Activated CD4-positive, CD25-positive, alpha-beta regulatory T cell treated with anti-CD3 and anti-CD28 coated beads, Interleukin-2, amount 50 U/mL, for 16 hours (primary cell): ENCODE results near the gene RASSF5.
A peak's percentile ranks its signal among the peaks of the same experiment; 100 is the strongest.

Experiments
- DNase-seq: peaks from one replicate; pipeline ENCODE4 v3.0.0-alpha.2; 2020; ENCODE audit warnings: low read depth, low spot score

The RASSF5 gene

DNA sequence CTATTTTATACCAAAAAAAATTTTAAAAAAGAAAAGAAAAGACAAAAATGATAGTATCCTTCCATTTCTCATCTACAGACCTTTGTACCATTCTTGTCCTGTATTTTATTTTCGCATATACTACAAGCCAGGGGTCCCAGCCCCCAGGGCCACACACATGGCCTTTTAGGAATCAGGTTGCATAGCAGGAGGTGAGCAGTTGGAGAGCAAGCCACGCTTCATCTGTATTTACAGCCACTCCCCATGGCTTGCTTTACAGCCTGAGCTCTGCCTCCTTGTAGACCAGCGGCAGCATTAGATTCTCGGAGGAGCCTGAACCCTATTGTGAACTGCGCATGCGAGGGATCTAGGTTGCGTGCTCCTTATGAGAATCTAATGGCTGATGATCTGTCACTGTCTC is 39.8 kb downstream of the RASSF5 start:
- DNase-seq: no peak

DNA sequence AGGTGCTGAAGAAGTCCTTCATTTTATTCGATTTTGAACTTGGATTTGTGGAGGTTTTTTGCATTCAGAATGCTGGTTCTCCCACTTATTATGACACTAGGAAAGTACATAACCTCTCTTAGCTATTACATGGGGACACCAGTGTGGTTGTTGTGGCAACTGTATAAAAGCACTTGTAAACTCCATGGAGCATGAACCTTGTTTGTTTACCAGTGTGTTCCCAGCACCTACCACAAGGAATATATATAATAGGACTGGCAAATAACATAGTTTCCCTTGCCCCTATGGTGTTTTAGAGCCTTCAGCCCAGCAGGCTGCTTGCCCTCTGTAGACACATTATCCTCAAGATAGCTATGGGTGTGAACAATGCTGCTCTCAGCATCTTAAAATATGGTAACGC is 43.1 kb downstream of the RASSF5 start:
- no peak for DNase-seq

GRCh38 chr1:206551296-206551985 is 44.1 kb downstream of the RASSF5 start:
- DNase-seq: no peak

- peak; percentile 56 for DNase-seq
Observed at GRCh38 chr1:206551986-206552326, 44.6 kb downstream of the RASSF5 start.

GRCh38 chr1:206554211-206554610 is 46.9 kb downstream of the RASSF5 start:
- DNase-seq: no peak

- DNase-seq: no peak
Observed at GRCh38 chr1:206554701-206555472, 47.6 kb downstream of the RASSF5 start.

GRCh38 chr1:206555473-206555935 is 48.2 kb downstream of the RASSF5 start:
- no peak for DNase-seq

DNA sequence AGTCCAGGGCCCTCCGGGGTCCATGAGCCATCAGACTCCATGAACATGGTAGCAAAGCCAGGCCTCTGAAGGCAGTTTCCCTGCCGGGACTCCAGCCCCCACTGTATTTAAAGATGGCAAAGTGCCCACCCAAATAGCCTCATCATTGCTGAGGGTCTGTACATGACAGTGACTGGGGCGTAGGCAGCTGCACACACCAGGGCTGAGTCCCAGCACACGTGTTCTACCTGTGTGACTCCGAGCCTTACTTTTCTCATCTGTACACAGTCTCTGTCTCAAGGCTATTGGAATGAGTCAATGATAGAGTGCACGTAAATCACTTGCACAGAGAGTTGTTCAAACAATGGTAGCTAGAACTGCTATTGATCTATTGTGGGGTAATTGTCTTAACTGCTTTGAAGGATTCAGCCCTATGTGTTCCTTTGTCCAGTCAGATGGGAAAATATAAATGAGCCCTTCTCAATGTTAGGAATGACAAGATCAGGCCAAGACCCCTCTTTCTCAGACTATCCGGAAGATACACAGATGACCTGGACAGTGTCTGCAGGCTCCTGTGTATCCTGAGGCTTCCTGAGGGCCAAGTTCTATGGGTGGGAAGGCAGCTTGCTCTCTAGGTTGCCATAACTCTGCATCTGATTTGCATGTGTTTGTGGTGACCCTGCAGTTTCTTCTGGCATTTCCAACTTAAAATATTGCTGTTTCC is 48.9 kb downstream of the RASSF5 start:
- DNase-seq: no peak

DNA sequence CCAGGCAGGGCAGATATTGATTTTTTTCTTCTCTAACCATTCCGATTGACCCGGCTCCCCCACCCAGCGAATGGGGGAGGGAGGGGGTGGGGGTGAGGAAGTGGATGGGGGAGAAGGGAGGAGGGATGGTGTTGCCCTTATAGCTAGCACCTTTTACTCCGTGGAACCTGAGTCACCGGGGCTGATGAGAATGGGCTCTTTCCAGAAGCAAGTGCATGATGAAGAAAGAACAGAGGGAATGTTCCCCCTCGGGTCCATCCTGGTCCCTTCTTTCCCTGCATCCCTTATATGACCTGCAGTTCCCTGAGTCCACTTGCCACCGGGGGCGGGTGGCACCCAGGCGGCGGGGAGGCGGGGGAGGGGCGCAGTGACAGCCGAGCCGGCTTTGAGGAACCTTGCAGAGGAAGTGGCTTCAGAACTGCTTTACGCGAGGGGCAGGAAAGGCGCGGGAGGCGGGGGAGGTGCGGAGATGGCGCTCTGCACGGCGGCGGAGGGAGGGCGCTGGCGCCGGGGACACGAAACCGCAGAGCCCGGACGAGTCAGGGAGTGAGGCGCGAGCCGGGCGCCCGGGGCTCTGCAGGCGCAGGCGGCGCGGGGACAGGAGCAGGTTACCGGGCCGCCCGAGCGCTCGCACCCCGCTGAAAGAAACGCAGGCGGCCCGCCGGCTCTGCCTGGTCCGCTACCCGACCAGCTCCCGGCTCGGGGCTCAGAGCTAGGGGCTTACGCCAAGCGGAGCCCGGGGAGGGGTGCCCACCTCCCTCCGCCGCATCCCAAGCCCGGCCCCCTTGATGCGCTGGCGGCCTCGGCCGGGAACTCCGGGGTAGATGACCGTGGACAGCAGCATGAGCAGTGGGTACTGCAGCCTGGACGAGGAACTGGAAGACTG is 49.7 kb downstream of the RASSF5 start:
- peak; percentile 64 for DNase-seq

GRCh38 chr1:206557636-206558473 is 50.5 kb downstream of the RASSF5 start:
- DNase-seq: no peak

- no peak for DNase-seq
Observed at GRCh38 chr1:206558794-206559671, 51.7 kb downstream of the RASSF5 start.

GRCh38 chr1:206559672-206559995 is 52.3 kb downstream of the RASSF5 start:
- no peak for DNase-seq

- no peak for DNase-seq
Observed at GRCh38 chr1:206560007-206560716, 52.8 kb downstream of the RASSF5 start.

GRCh38 chr1:206563367-206564207 is 56.3 kb downstream of the RASSF5 start:
- DNase-seq: no peak

- DNase-seq: no peak
Observed at GRCh38 chr1:206565995-206566394, 58.7 kb downstream of the RASSF5 start.

- DNase-seq: no peak
Observed at GRCh38 chr1:206566999-206567398, 59.7 kb downstream of the RASSF5 start.

DNA sequence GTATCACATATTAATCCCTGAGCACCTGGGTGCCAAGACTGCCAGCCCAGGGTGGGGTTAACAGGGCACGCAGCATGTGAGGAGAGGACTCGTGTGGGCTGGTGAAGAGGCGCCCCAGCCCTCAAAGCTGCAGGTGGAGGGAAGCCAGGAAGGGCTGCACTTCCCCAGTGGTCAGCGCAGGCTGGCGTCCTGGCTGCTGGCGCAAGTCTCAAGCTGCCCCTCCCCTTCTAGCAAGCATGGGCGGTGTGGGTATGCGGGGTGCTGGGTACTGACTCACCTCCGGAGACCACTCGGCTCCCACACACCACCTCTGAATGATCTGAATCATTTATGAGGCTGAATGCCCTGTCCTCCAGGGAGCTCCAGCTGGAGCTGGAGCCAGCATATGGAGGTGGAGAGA is 60.9 kb downstream of the RASSF5 start:
- DNase-seq: no peak

DNA sequence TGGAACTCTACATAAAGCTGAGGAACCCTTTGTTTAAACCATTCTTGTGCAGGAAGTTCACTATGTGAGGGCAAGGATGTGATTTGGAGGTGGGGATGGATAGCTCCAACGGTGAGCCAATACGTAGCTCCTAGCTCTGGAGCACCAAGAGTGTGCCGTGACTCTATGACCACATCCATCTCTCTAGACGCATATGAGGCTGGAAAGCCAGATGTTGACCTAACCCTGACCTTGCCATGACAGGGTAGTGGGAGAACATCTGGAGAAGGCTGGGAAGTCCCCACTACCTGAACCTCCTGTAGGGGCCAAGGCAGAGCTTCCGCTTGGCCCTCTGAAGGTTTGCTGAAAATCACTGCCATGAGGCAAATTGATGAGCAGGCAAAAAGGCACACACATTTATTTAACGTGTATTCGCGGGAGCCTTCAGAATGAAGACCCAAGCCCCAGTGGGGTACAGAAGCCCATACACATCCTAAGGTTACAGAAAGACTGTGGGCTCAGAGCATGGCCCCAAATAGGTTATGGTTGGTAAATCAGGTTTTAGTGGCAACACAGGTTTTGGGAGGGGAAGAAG is 61.5 kb downstream of the RASSF5 start:
- no peak for DNase-seq
